Measurements from ENCODE around the gene THAP6. TPM values are rescaled to one million over a fixed set of nuclear protein-coding genes. Genes with fewer than 3 reads are reported as not detected.
A peak's percentile ranks its signal among the peaks of the same experiment; 100 is the strongest.
"Not testable (repeated sequence)": the region's sequence is repeated elsewhere in the genome, so short reads cannot be mapped to it uniquely, and the experiment has no call there.

THAP6 gene
- total and polyA plus RNA-seq, 4 donors, result 4.4 to 32.8 (median 13.0) TPM

DNA sequence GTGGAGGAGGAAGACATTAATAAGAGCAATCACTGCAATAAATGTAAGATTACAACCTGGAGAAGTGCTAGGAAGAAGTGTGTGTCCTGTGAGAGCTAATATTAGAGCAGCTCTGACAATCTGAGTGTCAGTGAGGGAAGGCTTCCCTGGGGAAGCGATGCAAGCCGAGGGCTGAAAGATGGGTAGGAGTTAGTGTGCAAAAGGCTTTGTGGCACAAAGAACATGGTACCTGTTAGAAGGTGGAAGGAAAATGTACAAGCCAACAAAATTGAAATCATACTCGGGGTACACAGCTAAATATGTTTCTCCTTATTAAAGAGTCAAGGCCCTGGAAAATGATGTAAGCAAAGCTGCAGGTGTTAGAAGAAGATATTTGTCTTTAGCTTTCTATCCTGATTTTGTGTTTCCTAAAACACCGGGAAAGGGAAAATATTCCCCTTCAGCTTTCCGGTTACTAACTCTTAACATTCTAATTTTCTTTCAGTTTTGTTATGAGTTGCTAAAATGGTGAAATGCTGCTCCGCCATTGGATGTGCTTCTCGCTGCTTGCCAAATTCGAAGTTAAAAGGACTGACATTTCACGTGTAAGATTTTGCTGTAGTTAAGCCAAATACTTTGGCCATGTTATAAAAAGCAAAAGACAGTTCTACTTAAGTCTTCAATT, 808 bp downstream of the THAP6 start:
- Histone ChIP-seq H3K9ac (ENCODE audit: insufficient read depth in 1 of 2, low read length in 2 of 2) (peak overlapping the region; percentile 71 to 99), H3K9me3 (ENCODE audit: control insufficient read depth in 4 of 4, insufficient read depth in 3 of 4, low read length in 3 of 4) (no peaks in the 10 kb centered on the region), H3K4me3 (peak overlapping the region; percentile 84), H3K27me3 (ENCODE audit: control insufficient read depth in 3 of 3, insufficient read depth in 3 of 3, low read length in 2 of 3) (no peaks in the 10 kb centered on the region), H3K36me3 (ENCODE audit: control insufficient read depth in 4 of 4, insufficient read depth in 4 of 4, low read length in 4 of 4) (peaks cover 3 to 26% (median 11%) of the 10 kb centered on the region in 4 donors), H3K4me1 (ENCODE audit: control insufficient read depth in 5 of 5, insufficient read depth in 5 of 5, low read length in 5 of 5) (peaks cover 1 to 30% (median 17%) of the 10 kb centered on the region in 5 donors), H3K27ac (ENCODE audit: low read depth in 1 of 2, low read length in 1 of 2) (peak overlapping the region; percentile 93 to 97)
- WGBS, 2 donors, result 51 to 59% methylated on average over 9 of the region's 9 CpGs
- TF ChIP-seq, protein P1, sequence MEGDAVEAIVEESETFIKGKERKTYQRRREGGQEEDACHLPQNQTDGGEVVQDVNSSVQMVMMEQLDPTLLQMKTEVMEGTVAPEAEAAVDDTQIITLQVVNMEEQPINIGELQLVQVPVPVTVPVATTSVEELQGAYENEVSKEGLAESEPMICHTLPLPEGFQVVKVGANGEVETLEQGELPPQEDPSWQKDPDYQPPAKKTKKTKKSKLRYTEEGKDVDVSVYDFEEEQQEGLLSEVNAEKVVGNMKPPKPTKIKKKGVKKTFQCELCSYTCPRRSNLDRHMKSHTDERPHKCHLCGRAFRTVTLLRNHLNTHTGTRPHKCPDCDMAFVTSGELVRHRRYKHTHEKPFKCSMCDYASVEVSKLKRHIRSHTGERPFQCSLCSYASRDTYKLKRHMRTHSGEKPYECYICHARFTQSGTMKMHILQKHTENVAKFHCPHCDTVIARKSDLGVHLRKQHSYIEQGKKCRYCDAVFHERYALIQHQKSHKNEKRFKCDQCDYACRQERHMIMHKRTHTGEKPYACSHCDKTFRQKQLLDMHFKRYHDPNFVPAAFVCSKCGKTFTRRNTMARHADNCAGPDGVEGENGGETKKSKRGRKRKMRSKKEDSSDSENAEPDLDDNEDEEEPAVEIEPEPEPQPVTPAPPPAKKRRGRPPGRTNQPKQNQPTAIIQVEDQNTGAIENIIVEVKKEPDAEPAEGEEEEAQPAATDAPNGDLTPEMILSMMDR (IDR thresholded peaks at IDR 0.05; ENCODE audit: control extremely low read depth, extremely low read depth), result no peak
- no peak for ATAC-seq (ENCODE audit: insufficient read depth, low FRiP score)
- DNase-seq, result peak in 1 of 3 donors; percentile 5

DNA sequence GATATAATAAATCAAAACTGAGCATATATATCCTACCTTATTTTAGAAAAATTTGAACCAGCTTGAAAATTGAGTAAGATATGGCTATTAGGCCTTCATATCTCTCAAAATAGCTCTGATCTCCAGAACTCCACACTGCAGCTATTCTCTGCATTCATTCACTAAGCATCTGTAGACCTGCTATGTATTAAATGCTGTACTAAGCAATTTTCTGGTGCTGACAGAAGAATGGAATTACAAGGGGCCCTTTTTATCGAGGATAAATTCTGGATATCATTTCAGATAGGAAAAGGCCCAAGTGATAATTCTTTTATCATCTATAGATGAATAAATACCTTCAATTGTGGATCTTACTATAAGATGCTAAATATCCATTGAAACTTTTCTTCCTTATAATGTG, 1.9 kb downstream of the THAP6 start:
- no peak overlapping the region for H3K27ac ChIP-seq (ENCODE audit: low read depth in 1 of 2, low read length in 1 of 2)
- WGBS, 2 donors, result 92% methylated on average over 1 of the region's 1 CpG

DNA sequence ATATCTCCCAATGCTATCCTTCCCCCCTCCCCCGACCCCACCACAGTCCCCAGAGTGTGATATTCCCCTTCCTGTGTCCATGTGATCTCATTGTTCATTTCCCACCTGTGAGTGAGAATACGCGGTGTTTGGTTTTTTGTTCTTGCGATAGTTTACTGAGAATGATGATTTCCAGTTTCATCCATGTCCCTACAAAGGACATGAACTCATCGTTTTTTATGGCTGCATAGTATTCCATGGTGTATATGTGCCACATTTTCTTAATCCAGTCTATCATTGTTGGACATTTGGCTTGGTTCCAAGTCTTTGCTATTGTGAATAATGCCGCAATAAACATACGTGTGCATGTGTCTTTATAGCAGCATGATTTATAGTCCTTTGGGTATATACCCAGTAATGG, 5.2 kb downstream of the THAP6 start:
- WGBS, 2 donors, result 94 to 95% methylated on average over 3 to 4 of the region's 7 CpGs
- H3K36me3 ChIP-seq (ENCODE audit: control insufficient read depth in 4 of 4, insufficient read depth in 4 of 4, low read length in 4 of 4), result peaks cover 3 to 32% (median 16%) of the 10 kb centered on the region in 4 donors
- not testable (repeated sequence) for H3K4me1 ChIP-seq (ENCODE audit: control insufficient read depth in 5 of 5, insufficient read depth in 5 of 5, low read length in 5 of 5); DNase-seq; H3K9me3 ChIP-seq (ENCODE audit: control insufficient read depth in 4 of 4, insufficient read depth in 3 of 4, low read length in 3 of 4); H3K27ac ChIP-seq (ENCODE audit: low read depth in 1 of 2, low read length in 1 of 2); H3K27me3 ChIP-seq (ENCODE audit: control insufficient read depth in 3 of 3, insufficient read depth in 3 of 3, low read length in 2 of 3); ATAC-seq (ENCODE audit: insufficient read depth, low FRiP score); H3K4me3 ChIP-seq; H3K9ac ChIP-seq (ENCODE audit: insufficient read depth in 1 of 2, low read length in 2 of 2)

More for the DNA sequence above, 1.9 kb downstream of the THAP6 start:
- Histone ChIP-seq H3K9me3 (ENCODE audit: control insufficient read depth in 4 of 4, insufficient read depth in 3 of 4, low read length in 3 of 4) (no peaks in the 10 kb centered on the region), H3K27me3 (ENCODE audit: control insufficient read depth in 3 of 3, insufficient read depth in 3 of 3, low read length in 2 of 3) (no peaks in the 10 kb centered on the region), H3K9ac (ENCODE audit: insufficient read depth in 1 of 2, low read length in 2 of 2) (no peak overlapping the region), H3K4me3 (no peak overlapping the region), H3K4me1 (ENCODE audit: control insufficient read depth in 5 of 5, insufficient read depth in 5 of 5, low read length in 5 of 5) (peaks cover 1 to 30% (median 17%) of the 10 kb centered on the region in 5 donors), H3K36me3 (ENCODE audit: control insufficient read depth in 4 of 4, insufficient read depth in 4 of 4, low read length in 4 of 4) (peaks cover 3 to 32% (median 12%) of the 10 kb centered on the region in 4 donors)
- TF ChIP-seq, protein P1 (IDR thresholded peaks at IDR 0.05; ENCODE audit: control extremely low read depth, extremely low read depth), result no peak
- no peak for DNase-seq
- no peak for ATAC-seq (ENCODE audit: insufficient read depth, low FRiP score)

DNA sequence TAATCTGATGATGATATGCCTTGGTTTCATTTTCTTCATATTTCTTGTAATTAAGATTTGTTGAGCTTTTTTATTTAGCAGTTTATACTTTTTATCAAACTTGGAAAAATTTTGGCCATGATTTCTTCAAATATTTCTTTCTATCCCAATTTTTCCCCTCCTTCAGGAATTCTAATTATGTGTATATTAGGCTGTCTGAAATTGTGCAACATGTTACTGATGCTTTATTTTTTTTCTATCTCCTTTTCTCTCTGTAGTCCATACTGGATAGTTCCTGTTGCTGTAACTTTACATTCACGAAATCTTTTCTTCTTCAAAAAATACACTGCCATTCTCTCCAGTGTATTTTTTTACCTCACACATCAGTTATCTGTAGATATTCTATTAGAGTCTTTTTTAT, 10.8 kb downstream of the THAP6 start:
- DNase-seq (peak in 2 of 3 donors; percentile 57 to 62), ATAC-seq (ENCODE audit: insufficient read depth, low FRiP score) (no peak)
- Histone ChIP-seq H3K36me3 (ENCODE audit: control insufficient read depth in 4 of 4, insufficient read depth in 4 of 4, low read length in 4 of 4) (peaks cover 8 to 28% (median 23%) of the 10 kb centered on the region in 4 donors), H3K9me3 (ENCODE audit: control insufficient read depth in 4 of 4, insufficient read depth in 3 of 4, low read length in 3 of 4) (peaks cover 0 to 2% (median 0%) of the 10 kb centered on the region in 4 donors), H3K4me3 (no peak overlapping the region), H3K4me1 (ENCODE audit: control insufficient read depth in 5 of 5, insufficient read depth in 5 of 5, low read length in 5 of 5) (peaks cover 0 to 3% (median 0%) of the 10 kb centered on the region in 5 donors), H3K27ac (ENCODE audit: low read depth in 1 of 2, low read length in 1 of 2) (no peak overlapping the region), H3K27me3 (ENCODE audit: control insufficient read depth in 3 of 3, insufficient read depth in 3 of 3, low read length in 2 of 3) (no peaks in the 10 kb centered on the region), H3K9ac (ENCODE audit: insufficient read depth in 1 of 2, low read length in 2 of 2) (no peak overlapping the region)
- WGBS, 2 donors, result 84 to 96% methylated on average over 1 of the region's 1 CpG
- TF ChIP-seq, protein P1 (IDR thresholded peaks at IDR 0.05; ENCODE audit: control extremely low read depth, extremely low read depth), result no peak

Data from lung (tissue), 12 donors.